ENCODE results near the gene USP40. TPM values are rescaled to one million over a fixed set of nuclear protein-coding genes. Genes with fewer than 3 reads are reported as not detected.

Gene USP40
- total RNA-seq, 3 donors from 2014 or later (not counting 1 experiment from before 2014, with no cell fraction given), result 17.4 to 20.6 (median 19.4) TPM

DNA sequence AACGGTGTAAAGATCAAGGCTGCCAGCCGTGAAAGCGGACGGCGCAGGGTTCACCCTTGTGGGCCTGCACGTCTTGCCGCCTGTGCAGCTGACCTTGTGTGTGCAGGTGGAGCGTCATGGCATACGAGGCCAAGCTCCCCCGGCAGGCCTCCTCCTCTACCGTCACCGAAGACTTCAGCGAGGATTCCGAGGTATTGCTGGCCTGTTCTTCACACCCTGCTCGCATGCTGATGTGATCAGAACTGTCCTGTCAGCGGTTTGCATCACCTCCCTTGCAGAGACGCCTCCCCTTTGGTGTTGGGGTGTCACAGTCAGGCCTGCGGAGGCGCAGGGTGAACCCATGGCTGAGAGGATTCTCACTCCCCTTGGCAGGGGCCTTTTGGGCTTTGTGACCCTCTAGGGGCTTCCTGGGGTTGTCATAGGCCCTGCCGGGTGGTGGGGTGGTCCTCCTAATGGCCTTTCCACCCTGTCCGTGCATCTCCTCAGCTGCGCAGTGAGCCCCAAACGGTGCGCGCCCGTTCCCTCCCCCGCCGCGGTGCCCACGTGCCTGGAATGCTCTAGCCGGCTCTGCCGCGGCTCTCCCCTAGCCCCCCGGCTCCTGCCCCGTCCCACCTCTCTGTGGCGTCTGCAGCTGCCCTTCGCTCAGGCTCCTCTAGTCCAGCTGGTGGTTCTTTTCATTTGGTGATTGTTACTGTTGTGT lies 119.8 kb downstream of the USP40 start:
- Histone ChIP-seq H3K27ac (ENCODE audit: low read length) (no peak overlapping the region), H3K36me3 (ENCODE audit: control insufficient read depth, insufficient read depth, low read length) (peaks cover 85% of the 10 kb centered on the region), H3K4me3 (ENCODE audit: low read length) (no peak overlapping the region), H3K9me3 (ENCODE audit: control insufficient read depth, insufficient read depth, low read length) (no peaks in the 10 kb centered on the region), H3K27me3 (ENCODE audit: control insufficient read depth, insufficient read depth, low read length) (no peaks in the 10 kb centered on the region), H3K4me1 (ENCODE audit: control insufficient read depth, insufficient read depth, low read length) (peaks cover 6% of the 10 kb centered on the region)
- Mint-ChIP-seq H3K4me1 (peaks cover 23 to 25% of the 10 kb centered on the region in 2 donors), H3K9me3 (no peaks in the 10 kb centered on the region), H3K27ac (no peak overlapping the region), H3K36me3 (peaks cover 14% of the 10 kb centered on the region), H3K4me3 (no peak overlapping the region), H3K27me3 (ENCODE audit: low read depth in 2 of 2) (no peaks in the 10 kb centered on the region)
- DNase-seq (no peak), ATAC-seq (no peak)
- 97% methylated on average over 37 of the region's 37 CpGs for WGBS (ENCODE audit: insufficient coverage)
- intact Hi-C loops (cut with micrococcal nuclease), result no loop called here
- TF ChIP-seq, protein P1, sequence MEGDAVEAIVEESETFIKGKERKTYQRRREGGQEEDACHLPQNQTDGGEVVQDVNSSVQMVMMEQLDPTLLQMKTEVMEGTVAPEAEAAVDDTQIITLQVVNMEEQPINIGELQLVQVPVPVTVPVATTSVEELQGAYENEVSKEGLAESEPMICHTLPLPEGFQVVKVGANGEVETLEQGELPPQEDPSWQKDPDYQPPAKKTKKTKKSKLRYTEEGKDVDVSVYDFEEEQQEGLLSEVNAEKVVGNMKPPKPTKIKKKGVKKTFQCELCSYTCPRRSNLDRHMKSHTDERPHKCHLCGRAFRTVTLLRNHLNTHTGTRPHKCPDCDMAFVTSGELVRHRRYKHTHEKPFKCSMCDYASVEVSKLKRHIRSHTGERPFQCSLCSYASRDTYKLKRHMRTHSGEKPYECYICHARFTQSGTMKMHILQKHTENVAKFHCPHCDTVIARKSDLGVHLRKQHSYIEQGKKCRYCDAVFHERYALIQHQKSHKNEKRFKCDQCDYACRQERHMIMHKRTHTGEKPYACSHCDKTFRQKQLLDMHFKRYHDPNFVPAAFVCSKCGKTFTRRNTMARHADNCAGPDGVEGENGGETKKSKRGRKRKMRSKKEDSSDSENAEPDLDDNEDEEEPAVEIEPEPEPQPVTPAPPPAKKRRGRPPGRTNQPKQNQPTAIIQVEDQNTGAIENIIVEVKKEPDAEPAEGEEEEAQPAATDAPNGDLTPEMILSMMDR (IDR thresholded peaks at IDR 0.05), result no peak

DNA sequence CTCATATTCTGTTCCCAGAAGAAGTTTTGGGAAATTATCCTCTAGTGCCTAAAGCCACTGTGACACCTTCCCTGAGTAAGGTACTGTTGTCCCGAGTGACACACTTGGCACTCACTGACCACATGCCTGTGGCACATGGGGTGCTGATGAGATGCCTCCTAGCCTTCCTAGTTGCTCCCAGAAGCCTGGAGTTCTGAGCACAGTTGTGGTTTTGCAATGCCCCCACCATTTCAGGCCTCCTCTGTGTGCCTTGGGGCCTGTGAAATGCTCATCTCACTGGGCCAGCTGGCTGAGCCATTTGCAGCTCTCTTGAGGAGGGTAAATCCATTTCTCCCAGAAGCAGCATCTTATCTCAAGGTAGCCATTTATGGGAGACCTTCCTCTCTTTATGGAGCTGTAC lies 120.5 kb downstream of the USP40 start:
- H3K27ac Mint-ChIP-seq, result peak overlapping the region in 1 of 2 donors; percentile 54
- WGBS (ENCODE audit: insufficient coverage), result 94% methylated on average over 1 of the region's 1 CpG
- H3K4me3 Mint-ChIP-seq, result no peak overlapping the region
- no peaks in the 10 kb centered on the region for H3K27me3 ChIP-seq (ENCODE audit: control insufficient read depth, insufficient read depth, low read length)
- ATAC-seq (no peak), DNase-seq (no peak)
- H3K4me1 ChIP-seq (ENCODE audit: control insufficient read depth, insufficient read depth, low read length), result peaks cover 6% of the 10 kb centered on the region
- no peaks in the 10 kb centered on the region for H3K27me3 Mint-ChIP-seq (ENCODE audit: low read depth in 2 of 2)
- no peaks in the 10 kb centered on the region for H3K9me3 ChIP-seq (ENCODE audit: control insufficient read depth, insufficient read depth, low read length)
- H3K36me3 Mint-ChIP-seq, result peaks cover 13% of the 10 kb centered on the region
- peaks cover 81% of the 10 kb centered on the region for H3K36me3 ChIP-seq (ENCODE audit: control insufficient read depth, insufficient read depth, low read length)
- no peaks in the 10 kb centered on the region for H3K9me3 Mint-ChIP-seq
- TF ChIP-seq, protein P1 (IDR thresholded peaks at IDR 0.05), result no peak
- peaks cover 23 to 28% of the 10 kb centered on the region in 2 donors for H3K4me1 Mint-ChIP-seq
- H3K4me3 ChIP-seq (ENCODE audit: low read length), result no peak overlapping the region
- no peak overlapping the region for H3K27ac ChIP-seq (ENCODE audit: low read length)
- intact Hi-C loops (cut with micrococcal nuclease), result no loop called here

DNA sequence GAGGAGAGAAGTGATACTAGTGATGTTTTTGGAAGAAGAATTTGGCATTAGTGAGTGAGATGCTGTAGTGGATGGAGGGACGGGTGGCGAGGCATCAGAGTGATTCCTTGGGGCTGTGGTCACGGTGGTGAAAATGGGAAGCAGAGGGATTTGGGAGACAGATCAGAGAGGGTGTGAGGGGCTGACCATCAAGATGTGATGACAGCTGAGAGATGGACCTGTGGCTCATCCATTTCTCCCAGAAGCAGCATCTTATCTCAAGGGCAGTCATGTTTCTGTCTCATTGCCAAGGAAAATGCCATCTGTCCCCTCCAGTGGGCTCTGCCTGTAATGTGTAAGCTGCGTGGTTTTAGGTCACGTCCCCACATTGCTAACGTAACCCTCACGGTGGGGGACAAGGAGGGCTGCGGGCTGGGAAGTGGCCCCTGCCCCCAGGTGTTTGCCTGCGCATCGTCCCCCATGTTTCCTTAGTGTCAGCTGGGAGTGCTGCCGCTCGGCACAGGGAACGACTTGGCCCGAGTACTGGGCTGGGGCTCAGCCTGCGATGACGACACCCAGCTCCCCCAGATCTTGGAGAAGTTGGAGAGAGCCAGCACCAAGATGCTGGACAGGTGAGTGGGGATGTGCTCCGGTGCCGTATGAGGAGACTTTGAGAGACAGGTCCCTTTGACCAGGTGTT lies 121.3 kb downstream of the USP40 start:
- Histone ChIP-seq H3K4me3 (ENCODE audit: low read length) (no peak overlapping the region), H3K36me3 (ENCODE audit: control insufficient read depth, insufficient read depth, low read length) (peaks cover 78% of the 10 kb centered on the region), H3K27me3 (ENCODE audit: control insufficient read depth, insufficient read depth, low read length) (no peaks in the 10 kb centered on the region), H3K27ac (ENCODE audit: low read length) (no peak overlapping the region), H3K4me1 (ENCODE audit: control insufficient read depth, insufficient read depth, low read length) (peaks cover 6% of the 10 kb centered on the region), H3K9me3 (ENCODE audit: control insufficient read depth, insufficient read depth, low read length) (no peaks in the 10 kb centered on the region)
- H3K27me3 Mint-ChIP-seq (ENCODE audit: low read depth in 2 of 2), result no peaks in the 10 kb centered on the region
- TF ChIP-seq, protein P1 (IDR thresholded peaks at IDR 0.05), result no peak
- no peak overlapping the region for H3K4me3 Mint-ChIP-seq
- DNase-seq, result no peak
- peak overlapping the region; percentile 54 to 83 for H3K27ac Mint-ChIP-seq
- no peak for ATAC-seq
- peaks cover 26 to 36% of the 10 kb centered on the region in 2 donors for H3K4me1 Mint-ChIP-seq
- intact Hi-C loops (cut with micrococcal nuclease), result no loop called here
- 97% methylated on average over 18 of the region's 18 CpGs for WGBS (ENCODE audit: insufficient coverage)
- H3K9me3 Mint-ChIP-seq, result no peaks in the 10 kb centered on the region
- H3K36me3 Mint-ChIP-seq, result peaks cover 13% of the 10 kb centered on the region

All from natural killer cell (primary cell).